BE2C (cell line): ENCODE measurements around the gene LRBA.

Source experiments
- DNase-seq: peaks from one replicate; pipeline ENCODE4 v3.0.0-alpha.2; 2020
- H3K27me3 ChIP-seq: fragments of 250-450 bp; sonication (Bioruptor Pico); 2 replicates; pipeline ENCODE4 v1.5.1; 2020; ENCODE audit warnings: mild to moderate bottlenecking
- H3K36me3 ChIP-seq: fragments of 250-450 bp; sonication (Bioruptor Pico); 2 replicates; pipeline ENCODE4 v1.5.1; 2020; ENCODE audit warnings: mild to moderate bottlenecking
- H3K4me1 ChIP-seq: fragments of 250-450 bp; sonication (Bioruptor Pico); 2 replicates; pipeline ENCODE4 v1.5.1; 2020
- H3K4me3 ChIP-seq: 2 replicates; pipeline ENCODE4 v1.5.1; 2011; ENCODE audit warnings: low read depth, low read length
- H3K9me3 ChIP-seq: fragments of 250-450 bp; sonication (Bioruptor Pico); 2 replicates; pipeline ENCODE4 v1.5.1; 2020
- TF ChIP-seq, protein P1 (sequence below): IDR thresholded peaks from 2 replicates; pipeline ENCODE4 v1.5.1; 2012; ENCODE audit warnings: mild to moderate bottlenecking, low read depth, low read length

The LRBA gene

DNA sequence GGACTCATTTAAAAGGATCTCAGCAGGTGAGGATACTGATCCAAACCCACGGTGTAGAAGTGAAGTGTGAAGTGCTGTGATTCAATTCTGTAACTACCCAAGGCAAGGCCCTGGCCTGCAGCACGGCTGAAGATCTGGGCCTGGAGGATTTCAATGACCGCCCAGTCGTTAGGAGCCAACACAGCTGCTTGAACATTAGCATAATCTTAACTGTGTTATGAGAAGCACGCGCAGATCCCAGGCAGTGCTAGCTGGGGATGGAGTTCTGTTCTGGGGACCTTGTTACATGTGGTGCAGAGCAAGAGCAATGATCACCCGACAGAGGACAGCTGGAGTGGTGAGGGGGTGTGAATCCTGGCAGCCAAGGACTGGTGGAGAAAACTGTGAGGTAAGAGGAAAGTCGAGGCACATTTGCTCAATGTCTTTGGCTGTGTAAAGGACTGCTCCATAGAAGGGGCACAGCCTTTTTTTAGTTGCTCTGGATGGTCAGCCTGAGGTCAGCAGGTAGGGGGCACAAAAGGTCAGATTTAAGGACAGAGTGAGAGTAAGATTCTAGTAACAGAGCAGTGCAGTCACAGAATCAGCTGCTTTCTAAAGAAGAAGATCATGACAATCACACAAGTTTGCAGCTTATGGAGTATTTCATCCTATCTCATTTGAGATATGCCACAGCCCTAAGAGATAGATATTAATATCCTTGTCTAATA is 755.1 kb downstream of the LRBA start:
- DNase-seq, result no peak
- TF ChIP-seq, protein P1, sequence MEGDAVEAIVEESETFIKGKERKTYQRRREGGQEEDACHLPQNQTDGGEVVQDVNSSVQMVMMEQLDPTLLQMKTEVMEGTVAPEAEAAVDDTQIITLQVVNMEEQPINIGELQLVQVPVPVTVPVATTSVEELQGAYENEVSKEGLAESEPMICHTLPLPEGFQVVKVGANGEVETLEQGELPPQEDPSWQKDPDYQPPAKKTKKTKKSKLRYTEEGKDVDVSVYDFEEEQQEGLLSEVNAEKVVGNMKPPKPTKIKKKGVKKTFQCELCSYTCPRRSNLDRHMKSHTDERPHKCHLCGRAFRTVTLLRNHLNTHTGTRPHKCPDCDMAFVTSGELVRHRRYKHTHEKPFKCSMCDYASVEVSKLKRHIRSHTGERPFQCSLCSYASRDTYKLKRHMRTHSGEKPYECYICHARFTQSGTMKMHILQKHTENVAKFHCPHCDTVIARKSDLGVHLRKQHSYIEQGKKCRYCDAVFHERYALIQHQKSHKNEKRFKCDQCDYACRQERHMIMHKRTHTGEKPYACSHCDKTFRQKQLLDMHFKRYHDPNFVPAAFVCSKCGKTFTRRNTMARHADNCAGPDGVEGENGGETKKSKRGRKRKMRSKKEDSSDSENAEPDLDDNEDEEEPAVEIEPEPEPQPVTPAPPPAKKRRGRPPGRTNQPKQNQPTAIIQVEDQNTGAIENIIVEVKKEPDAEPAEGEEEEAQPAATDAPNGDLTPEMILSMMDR, result no peak; the same call in 1 of the 2 replicates

DNA sequence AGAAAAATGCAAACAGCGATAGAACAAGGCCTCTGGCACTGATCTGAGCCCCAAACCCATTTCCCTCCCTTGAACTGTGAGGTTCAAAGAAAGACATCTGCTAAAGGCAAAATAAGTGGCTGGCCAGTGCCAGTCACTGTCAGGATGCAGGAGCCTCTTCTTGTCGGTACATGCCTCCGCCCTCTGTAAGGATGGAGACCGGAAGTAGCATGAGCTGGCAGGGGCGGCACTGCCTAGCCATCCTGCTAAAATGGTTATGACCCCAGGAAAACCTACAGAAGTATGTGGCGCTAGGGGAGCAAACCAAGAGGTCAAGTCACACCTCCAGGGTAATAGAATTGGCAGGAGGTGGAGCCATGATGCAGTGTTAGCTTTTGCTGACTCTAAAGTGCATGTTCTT is 756.5 kb downstream of the LRBA start:
- H3K27me3 ChIP-seq, result no peaks in the 10 kb centered on the region
- TF ChIP-seq, protein P1, result no peak
- H3K4me3 ChIP-seq, result no peak overlapping the region
- H3K4me1 ChIP-seq, result no peaks in the 10 kb centered on the region
- no peaks in the 10 kb centered on the region for H3K9me3 ChIP-seq
- H3K36me3 ChIP-seq, result peaks cover 13% of the 10 kb centered on the region
- no peak for DNase-seq

More for the DNA sequence above, 755.1 kb downstream of the LRBA start:
- H3K36me3 ChIP-seq, result peaks cover 27% of the 10 kb centered on the region
- H3K9me3 ChIP-seq, result no peaks in the 10 kb centered on the region
- H3K4me1 ChIP-seq, result no peaks in the 10 kb centered on the region
- no peaks in the 10 kb centered on the region for H3K27me3 ChIP-seq
- no peak overlapping the region for H3K4me3 ChIP-seq

DNA sequence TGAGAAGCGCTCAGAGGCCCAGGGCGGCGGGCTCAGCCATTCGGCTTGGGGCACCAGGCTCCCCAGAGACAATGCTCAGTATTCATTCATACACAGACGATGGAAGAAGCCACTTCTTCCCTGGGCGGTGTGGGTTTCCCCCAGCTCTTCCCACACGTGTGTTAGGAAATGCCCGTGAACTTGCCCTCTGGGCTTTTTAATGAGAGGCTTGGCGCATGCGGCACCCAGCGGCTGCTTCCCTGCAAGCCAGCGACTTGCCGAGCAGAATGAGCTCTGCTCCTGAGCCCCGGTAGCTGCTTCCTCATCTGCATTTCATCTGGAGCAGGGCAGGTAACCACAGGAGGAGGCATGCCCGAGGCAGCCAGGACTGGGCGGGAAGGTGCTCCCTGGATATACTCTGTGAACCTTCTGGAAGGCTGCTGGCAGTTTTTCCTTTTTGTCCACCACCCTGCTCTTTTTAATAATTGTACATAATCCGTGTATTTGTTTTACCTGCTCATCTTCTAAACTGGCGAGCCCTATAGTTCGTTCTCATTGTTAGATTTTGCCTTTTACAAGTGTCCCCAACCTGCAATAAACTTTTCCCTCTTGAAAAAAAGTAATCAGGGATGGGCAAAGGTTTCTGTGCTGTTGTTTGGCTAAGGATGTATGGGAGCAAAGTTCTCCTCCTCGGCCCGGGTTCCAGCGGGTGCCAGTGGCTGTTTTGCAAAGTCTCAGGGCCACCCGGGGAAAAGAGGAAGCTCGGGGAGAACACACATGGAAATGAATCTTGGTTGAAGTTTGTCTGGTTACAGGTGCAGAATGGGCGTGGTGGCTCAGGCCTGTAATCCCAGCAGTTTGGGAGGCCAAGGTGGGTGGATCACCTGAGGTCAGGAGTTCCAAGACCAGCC is 758.0 kb downstream of the LRBA start:
- DNase-seq, result peak; percentile 54
- Histone ChIP-seq H3K9me3 (no peaks in the 10 kb centered on the region), H3K4me1 (peaks cover 4% of the 10 kb centered on the region), H3K36me3 (peaks cover 6% of the 10 kb centered on the region), H3K4me3 (no peak overlapping the region), H3K27me3 (no peaks in the 10 kb centered on the region)
- TF ChIP-seq, protein P1, result 0 out of 2 replicates have a peak, but pooled peaks have one; percentile 22

DNA sequence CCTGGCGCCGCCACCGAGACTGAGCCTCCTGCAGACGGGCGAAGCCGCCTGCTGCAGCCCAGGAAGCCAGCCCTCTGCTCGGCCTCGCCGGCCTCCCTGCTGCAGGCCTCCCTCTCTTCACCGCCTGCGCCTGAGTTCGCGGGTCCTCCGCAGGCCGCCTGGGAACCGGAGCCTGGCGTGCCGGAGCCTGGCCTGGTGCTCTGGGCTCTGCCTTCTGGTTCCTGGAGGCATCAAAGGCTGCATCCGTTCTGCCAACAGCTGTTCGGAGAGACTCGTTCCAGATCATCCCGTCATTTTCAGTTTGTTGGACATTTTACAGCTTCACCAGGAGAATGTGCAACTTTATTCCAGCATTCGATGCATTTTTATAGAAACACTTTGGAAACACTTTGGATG is 758.9 kb downstream of the LRBA start:
- TF ChIP-seq, protein P1, result no peak
- H3K27me3 ChIP-seq, result no peaks in the 10 kb centered on the region
- DNase-seq, result peak; percentile 74
- peak overlapping the region; percentile 22; the same call in 1 of the 2 replicates for H3K4me3 ChIP-seq
- peaks cover 2% of the 10 kb centered on the region for H3K36me3 ChIP-seq
- no peaks in the 10 kb centered on the region for H3K9me3 ChIP-seq
- H3K4me1 ChIP-seq, result peaks cover 6% of the 10 kb centered on the region

DNA sequence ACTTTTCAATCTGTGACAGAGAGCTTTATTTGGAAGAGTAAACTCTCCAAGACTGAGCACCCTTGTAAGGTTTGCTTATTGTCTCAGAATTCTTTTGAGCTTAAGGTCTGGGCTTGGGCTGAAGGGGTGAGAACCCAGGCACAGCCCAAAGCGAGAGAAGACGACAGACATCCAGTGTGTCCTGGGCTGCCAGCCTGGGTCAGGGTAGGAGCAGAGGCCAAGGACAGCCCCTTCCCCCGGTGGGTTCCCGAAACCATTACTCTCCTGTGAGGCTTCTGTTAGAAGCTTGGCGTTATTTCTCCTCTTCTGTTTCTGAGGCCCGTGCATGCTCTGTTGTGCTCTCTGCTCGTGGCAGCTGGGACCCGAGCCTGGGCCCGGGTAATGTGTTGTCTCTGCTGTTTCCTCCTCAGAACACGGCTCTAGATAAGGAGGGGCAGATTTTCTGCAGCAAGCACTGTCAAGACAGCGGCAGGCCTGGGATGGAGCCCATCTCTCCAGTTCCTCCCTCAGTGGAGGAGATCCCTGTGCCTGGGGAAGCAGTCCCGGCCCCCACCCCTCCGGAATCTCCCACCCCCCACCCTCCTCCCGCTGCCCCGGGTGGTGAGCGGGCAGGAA is 759.4 kb downstream of the LRBA start:
- peak; percentile 42 for DNase-seq
- TF ChIP-seq, protein P1, result no peak
- Histone ChIP-seq H3K9me3 (no peaks in the 10 kb centered on the region), H3K4me3 (no peak overlapping the region), H3K27me3 (no peaks in the 10 kb centered on the region), H3K36me3 (no peaks in the 10 kb centered on the region; the same call in 1 of the 2 replicates), H3K4me1 (peaks cover 6% of the 10 kb centered on the region)
